GM12878 (cell line): Measurements from ENCODE around the gene CDC123. TPM values are rescaled to one million over a fixed set of nuclear protein-coding genes. Genes with fewer than 3 reads are reported as not detected.
A peak's percentile ranks its signal among the peaks of the same experiment; 100 is the strongest.

Experiments
- ASH2L ChIP-seq: fragments of 300-600, 200-600 bp; sonication (generic); IDR thresholded peaks from 2 replicates; pipeline ENCODE4 v1.6.1; 2017; ENCODE audit warnings: low read depth, mild to moderate bottlenecking, borderline replicate concordance
- BCL3 ChIP-seq: IDR thresholded peaks from 2 replicates; pipeline ENCODE4 v1.6.1; 2011; ENCODE audit warnings: borderline replicate concordance, low read depth, mild to moderate bottlenecking, moderate library complexity, low read length; ENCODE audit not compliant: insufficient read depth, poor library complexity, severe bottlenecking
- BRCA1 ChIP-seq: IDR thresholded peaks from 2 replicates; pipeline ENCODE4 v1.6.1; 2011; ENCODE audit warnings: low read depth, low read length, improper control_type of control experiment
- CBX3 ChIP-seq: fragments of 200-600 bp; sonication (generic); IDR thresholded peaks from 2 replicates; pipeline ENCODE4 v1.6.1; 2016; ENCODE audit warnings: low read depth, borderline replicate concordance
- EED ChIP-seq: sonication (generic); IDR thresholded peaks from 2 replicates; pipeline ENCODE4 v1.6.1; 2016; ENCODE audit warnings: antibody characterized with exemption, low read depth
- ETV6 ChIP-seq, 2 experiments: fragments of 450-650 bp in 1 of 2; IDR thresholded peaks in 1 of 2; conservative IDR thresholded peaks in 1 of 2; 2 replicates each; pipeline ENCODE4 v1.6.1; 2014; ENCODE audit warnings: antibody characterized with exemption in 1 of 2, borderline replicate concordance in 1 of 2, low read depth in 1 of 2, mild to moderate bottlenecking in 1 of 2, moderate library complexity in 1 of 2
- FOXM1 ChIP-seq: IDR thresholded peaks from 2 replicates; pipeline ENCODE4 v1.6.1; 2012; ENCODE audit warnings: low read depth, mild to moderate bottlenecking, inconsistent platforms, low read length, moderate library complexity
- HDGF ChIP-seq: fragments of 450-650 bp; IDR thresholded peaks from 2 replicates; pipeline ENCODE4 v1.6.1; 2016; ENCODE audit warnings: antibody characterized with exemption
- IKZF2 ChIP-seq, 2 experiments: fragments of 450-650 bp; IDR thresholded peaks; 2 replicates each; pipeline ENCODE4 v1.6.1; 2017; ENCODE audit warnings: mild to moderate bottlenecking in 2 of 2, moderate library complexity in 2 of 2
- KLF5 ChIP-seq: fragments of 450-650 bp; IDR thresholded peaks from 2 replicates; pipeline ENCODE4 v1.6.1; 2014; ENCODE audit warnings: mild to moderate bottlenecking; ENCODE audit not compliant: partially characterized antibody
- MEF2A ChIP-seq: IDR thresholded peaks from 2 replicates; pipeline ENCODE4 v1.6.1; 2011; ENCODE audit warnings: low read depth, mild to moderate bottlenecking, low read length, moderate library complexity; ENCODE audit not compliant: insufficient read depth
- MTA2 ChIP-seq: fragments of 450-650 bp; IDR thresholded peaks from 2 replicates; pipeline ENCODE4 v1.6.1; 2016; ENCODE audit warnings: low read depth, mild to moderate bottlenecking, moderate library complexity
- MYC ChIP-seq: IDR thresholded peaks from 2 replicates; pipeline ENCODE4 v1.6.1; 2011; ENCODE audit warnings: mild to moderate bottlenecking, low read length, moderate library complexity, inconsistent platforms; ENCODE audit not compliant: insufficient read depth, insufficient replicate concordance, insufficient read length, severe bottlenecking
- NBN ChIP-seq: fragments of 450-650 bp; IDR thresholded peaks from 2 replicates; pipeline ENCODE4 v1.6.1; 2016
- NFYA ChIP-seq: IDR thresholded peaks from 2 replicates; pipeline ENCODE4 v1.6.1; 2011; ENCODE audit warnings: low read depth, mild to moderate bottlenecking, low read length, improper control_type of control experiment, borderline replicate concordance
- POU2F2 ChIP-seq: IDR thresholded peaks from 3 replicates; pipeline ENCODE4 v1.6.1; 2011; ENCODE audit warnings: low read depth, mild to moderate bottlenecking, low read length, borderline replicate concordance
- RCOR1 ChIP-seq: conservative IDR thresholded peaks from 2 replicates; pipeline ENCODE4 v1.6.1; 2012; ENCODE audit warnings: low read depth, low read length, improper control_type of control experiment
- SIN3A ChIP-seq: IDR thresholded peaks from 2 replicates; pipeline ENCODE4 v1.6.1; 2012; ENCODE audit warnings: low read depth, low read length, improper control_type of control experiment
- SREBF1 ChIP-seq: IDR thresholded peaks from 2 replicates; pipeline ENCODE4 v1.6.1; 2012; ENCODE audit warnings: mild to moderate bottlenecking, low read length
- TARDBP ChIP-seq: IDR thresholded peaks from 2 replicates; pipeline ENCODE4 v1.6.1; 2016; ENCODE audit warnings: borderline replicate concordance
- TCF7 ChIP-seq: IDR thresholded peaks from 2 replicates; pipeline ENCODE4 v1.6.1; 2014; ENCODE audit warnings: antibody characterized with exemption, borderline replicate concordance
- YBX1 ChIP-seq: fragments of 450-650 bp; IDR thresholded peaks from 2 replicates; pipeline ENCODE4 v1.6.1; 2016; ENCODE audit warnings: antibody characterized with exemption
- ZNF207 ChIP-seq: fragments of 450-650 bp; IDR thresholded peaks from 2 replicates; pipeline ENCODE4 v1.6.1; 2014; ENCODE audit warnings: antibody characterized with exemption, mild to moderate bottlenecking, borderline replicate concordance
- polyA plus RNA-seq, 11 experiments: library from polyadenylated mRNA; depleted of rRNA in 4 of 11; unstranded in 6 of 11; stranded (reverse) in 5 of 11; fragments of >200 nt; fragmentation: Nextera tagmentation in 4 of 11; fragmentation: Illumina TruSeq in 1 of 11; extraction: Ambion mirVana in 4 of 11; extraction: Trizol in 1 of 11; gene quantifications; 1 replicate in 1 of 11; 2 replicates in 10 of 11; pipeline versions ENCODE4 v1.2.1 to v1.2.3, GENCODE V29; 2011 to 2016; ENCODE audit warnings: inconsistent platforms in 2 of 11, missing spikeins in 2 of 11, low read depth in 1 of 11
- total RNA-seq, 4 experiments: library from RNA; depleted of rRNA in 3 of 4; stranded (reverse); fragments of >200 nt in 3 of 4; fragmentation: Illumina TruSeq in 1 of 4; extraction: Trizol in 1 of 4; gene quantifications; 2 replicates each; pipeline versions ENCODE4 v1.2.1 to v1.2.3, GENCODE V29; 2013 to 2021
- TF ChIP-seq, protein P1 (sequence below): IDR thresholded peaks from 2 replicates; pipeline ENCODE4 v1.6.1; 2012; ENCODE audit warnings: low read length, inconsistent platforms
- TF ChIP-seq, protein P2 (sequence below): fragments of 450-650 bp; IDR thresholded peaks from 2 replicates; pipeline ENCODE4 v1.6.1; 2017; ENCODE audit warnings: low read depth, mild to moderate bottlenecking, moderate library complexity
- TF ChIP-seq, protein P3 (sequence below): fragments of 450-650 bp; IDR thresholded peaks from 2 replicates; pipeline ENCODE4 v1.6.1; 2014; ENCODE audit warnings: mild to moderate bottlenecking

CDC123 gene
- total and polyA plus RNA-seq, 10 of the 15 experiments (the other 5 are each of a cell fraction or from before 2014, with no cell fraction given), result 128 to 360 (median 209) TPM

DNA sequence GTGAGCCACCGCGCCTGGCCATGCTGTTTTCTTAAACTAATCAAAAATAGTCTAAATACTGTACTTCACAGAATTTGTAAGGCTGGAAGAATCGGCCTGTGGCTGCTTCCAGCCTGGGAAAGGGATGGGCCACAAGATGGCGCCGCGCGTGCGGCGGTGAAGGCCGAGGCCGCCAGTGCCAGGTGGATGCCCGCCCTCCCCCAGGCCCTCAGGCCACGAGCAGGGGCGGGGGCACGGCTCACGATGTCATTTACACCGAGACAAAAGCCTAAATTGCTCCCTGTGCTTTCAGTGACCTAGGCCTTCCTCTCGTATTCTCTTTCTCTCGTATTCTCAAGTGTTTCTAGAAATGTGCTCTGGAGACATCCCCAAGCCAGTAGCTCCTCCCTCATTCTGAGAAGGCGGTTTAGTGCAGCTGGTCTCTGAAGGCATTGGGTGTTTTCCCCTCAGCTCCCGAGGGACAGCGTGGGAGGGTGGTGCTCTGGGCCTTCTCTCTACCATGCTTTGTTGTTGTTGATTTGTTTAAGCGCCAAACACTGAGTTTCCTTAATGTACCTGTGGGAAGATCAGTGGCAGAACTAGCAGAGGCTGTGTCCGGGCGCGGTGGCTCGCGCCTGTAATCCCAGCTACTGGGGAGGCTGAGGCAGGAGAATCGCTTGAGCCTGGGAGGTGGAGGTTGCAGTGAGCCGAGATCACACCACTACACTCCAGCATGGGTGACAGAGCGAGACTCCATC is 68.4 kb downstream of the CDC123 start (continued):
- TF ChIP-seq MEF2A, result 0 out of 2 replicates have a peak, but pooled peaks have one; percentile 28
- TF ChIP-seq BCL3, result peak; percentile 96
- TF ChIP-seq BRCA1, result no peak
- TF ChIP-seq ZNF207, result no peak
- no peak for TF ChIP-seq CBX3
- TF ChIP-seq MTA2, result peak; percentile 69
- peak; percentile 83; the same call in 1 of the 2 replicates for TF ChIP-seq YBX1
- no peak for TF ChIP-seq MYC
- peak; percentile 68; the same call in 1 of the 2 replicates for TF ChIP-seq FOXM1
- TF ChIP-seq SREBF1, result no peak
- TF ChIP-seq TARDBP, result 0 out of 2 replicates have a peak, but pooled peaks have one; percentile 12
- TF ChIP-seq KLF5, result no peak
- TF ChIP-seq, protein P1, sequence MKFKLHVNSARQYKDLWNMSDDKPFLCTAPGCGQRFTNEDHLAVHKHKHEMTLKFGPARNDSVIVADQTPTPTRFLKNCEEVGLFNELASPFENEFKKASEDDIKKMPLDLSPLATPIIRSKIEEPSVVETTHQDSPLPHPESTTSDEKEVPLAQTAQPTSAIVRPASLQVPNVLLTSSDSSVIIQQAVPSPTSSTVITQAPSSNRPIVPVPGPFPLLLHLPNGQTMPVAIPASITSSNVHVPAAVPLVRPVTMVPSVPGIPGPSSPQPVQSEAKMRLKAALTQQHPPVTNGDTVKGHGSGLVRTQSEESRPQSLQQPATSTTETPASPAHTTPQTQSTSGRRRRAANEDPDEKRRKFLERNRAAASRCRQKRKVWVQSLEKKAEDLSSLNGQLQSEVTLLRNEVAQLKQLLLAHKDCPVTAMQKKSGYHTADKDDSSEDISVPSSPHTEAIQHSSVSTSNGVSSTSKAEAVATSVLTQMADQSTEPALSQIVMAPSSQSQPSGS, result peak; percentile 72
- peak in 1 of 2 experiments; percentile 71; a peak in 2 of 4 replicates for TF ChIP-seq ETV6 (conservative IDR thresholded peaks at IDR 0.05 in 1 of 2, IDR thresholded peaks at IDR 0.05 in 1 of 2; ENCODE audit: borderline replicate concordance in 1 of 2, low read depth in 1 of 2)
- no peak for TF ChIP-seq ASH2L
- TF ChIP-seq RCOR1, result no peak
- TF ChIP-seq, protein P2, sequence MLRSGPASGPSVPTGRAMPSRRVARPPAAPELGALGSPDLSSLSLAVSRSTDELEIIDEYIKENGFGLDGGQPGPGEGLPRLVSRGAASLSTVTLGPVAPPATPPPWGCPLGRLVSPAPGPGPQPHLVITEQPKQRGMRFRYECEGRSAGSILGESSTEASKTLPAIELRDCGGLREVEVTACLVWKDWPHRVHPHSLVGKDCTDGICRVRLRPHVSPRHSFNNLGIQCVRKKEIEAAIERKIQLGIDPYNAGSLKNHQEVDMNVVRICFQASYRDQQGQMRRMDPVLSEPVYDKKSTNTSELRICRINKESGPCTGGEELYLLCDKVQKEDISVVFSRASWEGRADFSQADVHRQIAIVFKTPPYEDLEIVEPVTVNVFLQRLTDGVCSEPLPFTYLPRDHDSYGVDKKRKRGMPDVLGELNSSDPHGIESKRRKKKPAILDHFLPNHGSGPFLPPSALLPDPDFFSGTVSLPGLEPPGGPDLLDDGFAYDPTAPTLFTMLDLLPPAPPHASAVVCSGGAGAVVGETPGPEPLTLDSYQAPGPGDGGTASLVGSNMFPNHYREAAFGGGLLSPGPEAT, result peak; percentile 75
- TF ChIP-seq NBN, result peak; percentile 90
- TF ChIP-seq SIN3A, result peak; percentile 46; the same call in 1 of the 2 replicates
- peak; percentile 78 for TF ChIP-seq HDGF
- TF ChIP-seq, protein P3, sequence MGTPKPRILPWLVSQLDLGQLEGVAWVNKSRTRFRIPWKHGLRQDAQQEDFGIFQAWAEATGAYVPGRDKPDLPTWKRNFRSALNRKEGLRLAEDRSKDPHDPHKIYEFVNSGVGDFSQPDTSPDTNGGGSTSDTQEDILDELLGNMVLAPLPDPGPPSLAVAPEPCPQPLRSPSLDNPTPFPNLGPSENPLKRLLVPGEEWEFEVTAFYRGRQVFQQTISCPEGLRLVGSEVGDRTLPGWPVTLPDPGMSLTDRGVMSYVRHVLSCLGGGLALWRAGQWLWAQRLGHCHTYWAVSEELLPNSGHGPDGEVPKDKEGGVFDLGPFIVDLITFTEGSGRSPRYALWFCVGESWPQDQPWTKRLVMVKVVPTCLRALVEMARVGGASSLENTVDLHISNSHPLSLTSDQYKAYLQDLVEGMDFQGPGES, result no peak
- peak; percentile 84; the same call in 1 of the 2 replicates for TF ChIP-seq EED
- TF ChIP-seq IKZF2 (IDR thresholded peaks at IDR 0.05), result peak; percentile 70 to 76; a peak in 3 of 4 replicates
- peak; percentile 64; the same call in 1 of the 3 replicates for TF ChIP-seq POU2F2
- no peak for TF ChIP-seq NFYA
- peak; percentile 35; the same call in 1 of the 2 replicates for TF ChIP-seq TCF7
